Urinary bladder (tissue), 4 donors: ENCODE data around the gene ENTPD5. TPM values are rescaled to one million over a fixed set of nuclear protein-coding genes. Genes with fewer than 3 reads are reported as not detected.
"Not testable (repeated sequence)": the region's sequence is repeated elsewhere in the genome, so short reads cannot be mapped to it uniquely, and the experiment has no call there.

Source experiments
- DNase-seq: peaks from one replicate; pipeline ENCODE4 v3.0.0-alpha.2; 2015; ENCODE audit errors: extremely low spot score
- H3K27ac ChIP-seq: one replicate; pipeline ENCODE4 v1.5.1; 2013; ENCODE audit warnings: low read depth, mild to moderate bottlenecking, moderate library complexity
- H3K36me3 ChIP-seq: one replicate; pipeline ENCODE4 v1.6.1; 2013; ENCODE audit warnings: mild to moderate bottlenecking, moderate library complexity; ENCODE audit not compliant: insufficient read depth
- H3K4me1 ChIP-seq: one replicate; pipeline ENCODE4 v1.6.1; 2013; ENCODE audit warnings: mild to moderate bottlenecking, moderate library complexity; ENCODE audit not compliant: insufficient read depth
- H3K4me3 ChIP-seq: one replicate; pipeline ENCODE4 v1.5.1; 2013; ENCODE audit warnings: low read depth, low read length
- WGBS: extraction: QIAGEN DNeasy Blood & Tissue Kit; methylation state at CpG from one replicate; pipeline ENCODE4 v1.1.7; 2013; 5-methylcytosine and 5-hydroxymethylcytosine counted together
- polyA plus RNA-seq: library from polyadenylated mRNA; stranded (reverse); fragments of 200-250 nt; gene quantifications from one replicate; pipeline ENCODE4 v1.2.3, GENCODE V29; 2013
- total RNA-seq: library from RNA; depleted of rRNA; stranded (reverse); fragments of >200 nt; gene quantifications from one replicate; pipeline ENCODE4 v1.2.3, GENCODE V29; 2014
- donor health status: healthy with polysubstance abuse.
- donor health status: healthy.

Gene ENTPD5
- total and polyA plus RNA-seq, 2 donors, result 8.9 to 21.3 TPM

GRCh38 chr14:74022346-74022745 lies 3.3 kb upstream of the ENTPD5 start:
- Histone ChIP-seq H3K4me3 (no peak overlapping the region), H3K36me3 (no peaks in the 10 kb centered on the region), H3K4me1 (no peaks in the 10 kb centered on the region), H3K27ac (no peak overlapping the region)
- WGBS, result 89% methylated on average over 4 of the region's 4 CpGs
- no peak for DNase-seq

- Histone ChIP-seq H3K4me1 (no peaks in the 10 kb centered on the region), H3K36me3 (no peaks in the 10 kb centered on the region), H3K4me3 (peak overlapping the region; percentile 70), H3K27ac (peak overlapping the region; percentile 81)
- DNase-seq, result peak; percentile 23
- 2% methylated on average over 21 of the region's 21 CpGs for WGBS
Observed at GRCh38 chr14:74019408-74020137, 485 bp upstream of the ENTPD5 start.

DNA sequence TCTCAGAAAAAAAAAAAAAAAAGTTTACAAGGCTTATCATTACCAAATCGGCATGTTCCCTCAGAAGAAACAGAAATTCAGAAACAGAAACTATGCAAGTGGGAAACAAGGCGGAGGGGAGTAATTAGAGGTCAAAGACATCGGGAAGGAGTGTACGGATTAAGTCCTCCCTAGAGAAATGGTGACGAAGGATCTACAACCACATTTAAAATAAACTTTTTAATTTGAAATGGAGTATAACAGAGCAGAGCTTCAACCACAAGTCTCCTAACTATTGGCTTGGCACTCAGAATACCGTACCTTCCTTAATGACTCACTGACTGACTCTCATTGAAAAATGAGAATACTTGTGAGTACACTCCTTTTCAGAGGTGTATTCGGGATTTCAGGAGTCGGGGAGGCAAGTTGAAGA lies 908 bp downstream of the ENTPD5 start:
- H3K4me3 ChIP-seq, result peak overlapping the region; percentile 70
- WGBS, result 2% methylated on average over 8 of the region's 8 CpGs
- H3K4me1 ChIP-seq, result no peaks in the 10 kb centered on the region
- peak; percentile 20 for DNase-seq
- no peaks in the 10 kb centered on the region for H3K36me3 ChIP-seq
- H3K27ac ChIP-seq, result peak overlapping the region; percentile 99

DNA sequence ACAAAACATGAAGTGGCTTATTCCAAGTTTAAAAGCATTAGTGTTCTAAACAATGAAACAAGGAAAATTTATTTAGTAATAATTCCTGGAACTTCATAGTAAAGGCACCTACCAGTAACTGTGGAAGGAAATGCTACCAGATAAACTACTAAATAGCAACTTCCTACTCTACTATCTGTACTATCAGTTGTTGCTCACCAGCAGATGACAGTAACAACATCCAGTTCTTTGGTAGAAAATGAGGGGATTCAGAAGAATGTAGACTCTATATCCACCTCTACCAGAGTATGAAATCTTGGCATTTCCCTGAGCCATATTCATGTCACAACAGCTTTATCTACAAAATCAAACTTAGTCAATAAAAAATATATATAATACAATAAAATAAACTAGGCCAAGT lies 3.1 kb downstream of the ENTPD5 start:
- no peak for DNase-seq
- H3K27ac ChIP-seq, result no peak overlapping the region
- no peaks in the 10 kb centered on the region for H3K36me3 ChIP-seq
- no peaks in the 10 kb centered on the region for H3K4me1 ChIP-seq
- no peak overlapping the region for H3K4me3 ChIP-seq

GRCh38 chr14:74015176-74015575 lies 3.9 kb downstream of the ENTPD5 start:
- Histone ChIP-seq H3K27ac (no peak overlapping the region), H3K4me3 (no peak overlapping the region), H3K36me3 (no peaks in the 10 kb centered on the region), H3K4me1 (no peaks in the 10 kb centered on the region)
- WGBS, result 89% methylated on average over 3 of the region's 3 CpGs
- no peak for DNase-seq

DNA sequence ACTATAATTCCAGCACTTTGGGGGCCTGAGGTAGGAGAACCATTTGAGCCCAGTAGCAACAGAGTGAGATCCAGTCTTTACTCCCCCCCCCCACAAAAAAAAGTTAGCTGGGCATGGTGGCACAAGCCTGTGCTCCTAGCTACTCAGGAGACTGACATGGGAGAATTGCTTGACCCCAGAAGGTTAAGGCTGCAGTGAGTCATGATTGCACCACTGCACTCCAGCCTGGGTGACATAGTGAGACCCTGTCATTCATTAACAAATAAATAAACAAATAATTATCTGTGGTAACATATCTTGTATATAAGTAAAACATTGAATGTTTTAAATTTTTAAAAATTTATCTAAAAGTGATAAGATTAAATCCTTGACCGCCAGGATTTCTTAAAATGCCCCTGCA lies 4.8 kb downstream of the ENTPD5 start:
- no peak for DNase-seq
- H3K4me3 ChIP-seq, result no peak overlapping the region
- WGBS, result 88% methylated on average over 1 of the region's 1 CpG
- H3K36me3 ChIP-seq, result no peaks in the 10 kb centered on the region
- H3K4me1 ChIP-seq, result no peaks in the 10 kb centered on the region
- H3K27ac ChIP-seq, result no peak overlapping the region

GRCh38 chr14:74008843-74009499 lies 10.1 kb downstream of the ENTPD5 start:
- H3K36me3 ChIP-seq, result no peaks in the 10 kb centered on the region
- WGBS, result 75% methylated on average over 2 of the region's 2 CpGs
- no peak for DNase-seq
- no peaks in the 10 kb centered on the region for H3K4me1 ChIP-seq
- no peak overlapping the region for H3K27ac ChIP-seq
- H3K4me3 ChIP-seq, result no peak overlapping the region

DNA sequence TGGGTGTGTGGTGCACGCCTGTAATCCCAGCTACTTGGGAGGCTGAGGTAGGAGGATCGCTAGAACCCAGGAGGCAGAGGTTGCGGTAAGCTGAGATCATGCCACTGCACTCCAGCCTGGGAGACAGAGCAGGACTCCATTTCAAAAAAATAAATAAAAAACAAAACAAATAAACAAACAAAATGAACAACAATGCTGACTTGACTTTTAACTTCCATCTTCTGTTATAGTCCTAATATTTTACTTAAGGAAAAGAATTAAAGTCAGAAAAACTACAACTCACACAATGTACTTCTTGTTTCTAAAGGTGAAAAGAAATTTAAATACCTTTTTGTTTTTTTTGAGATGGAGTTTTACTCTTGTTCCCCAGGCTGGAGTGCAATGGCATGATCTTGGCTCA lies 13.4 kb downstream of the ENTPD5 start:
- not testable (repeated sequence) for DNase-seq, H3K27ac ChIP-seq, H3K4me1 ChIP-seq, H3K36me3 ChIP-seq, H3K4me3 ChIP-seq
- WGBS, result 98% methylated on average over 3 of the region's 3 CpGs

DNA sequence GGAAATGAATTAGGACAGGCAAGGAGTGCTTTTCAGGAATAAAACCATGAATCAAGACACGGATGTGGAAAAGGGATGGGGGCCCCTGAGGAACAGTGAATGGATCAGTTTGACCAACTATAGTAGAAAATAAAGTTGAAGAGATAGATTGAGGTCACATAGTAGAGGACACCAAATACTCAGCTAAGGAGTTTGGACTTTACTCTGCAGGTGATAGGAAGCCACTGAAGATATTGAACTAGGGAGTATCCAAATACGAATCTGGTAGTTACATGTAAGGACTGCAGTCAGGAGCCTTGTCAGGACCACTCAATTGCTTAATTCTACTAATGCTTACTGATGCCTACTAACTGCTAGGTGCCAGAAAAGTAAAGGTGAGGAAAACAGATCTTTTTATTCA lies 20.4 kb downstream of the ENTPD5 start:
- no peak overlapping the region for H3K27ac ChIP-seq
- DNase-seq, result no peak
- no peaks in the 10 kb centered on the region for H3K36me3 ChIP-seq
- no peak overlapping the region for H3K4me3 ChIP-seq
- WGBS, result 85% methylated on average over 2 of the region's 2 CpGs
- H3K4me1 ChIP-seq, result no peaks in the 10 kb centered on the region

DNA sequence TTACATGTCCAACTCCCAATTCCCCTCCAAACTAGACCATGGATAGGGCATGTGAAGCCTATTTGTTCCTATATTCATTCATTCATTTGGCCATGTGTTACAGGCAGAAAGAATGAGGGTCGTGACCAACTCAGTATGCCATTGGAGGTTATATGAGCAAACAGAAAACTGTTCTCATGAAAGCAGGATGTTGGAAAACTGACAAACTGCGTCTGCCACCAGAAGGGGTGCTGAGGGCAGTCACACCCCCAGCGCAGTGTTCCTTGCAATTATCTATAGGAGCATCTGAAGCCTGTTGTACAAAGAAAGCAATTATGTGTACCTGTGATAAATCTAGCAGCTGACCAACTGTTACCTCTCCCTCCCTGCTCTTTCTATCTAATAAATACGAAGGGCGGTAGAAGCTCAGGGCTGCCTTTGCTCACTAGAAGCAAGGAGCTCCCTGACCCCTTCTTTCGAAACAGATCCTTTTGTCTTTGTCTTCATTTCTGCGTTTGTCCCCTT lies 21.1 kb downstream of the ENTPD5 start:
- DNase-seq, result no peak
- Histone ChIP-seq H3K4me1 (no peaks in the 10 kb centered on the region), H3K36me3 (no peaks in the 10 kb centered on the region), H3K4me3 (no peak overlapping the region), H3K27ac (no peak overlapping the region)
- 80% methylated on average over 7 of the region's 7 CpGs for WGBS

GRCh38 chr14:73997108-73997943 lies 21.8 kb downstream of the ENTPD5 start:
- no peak overlapping the region for H3K4me3 ChIP-seq
- 91% methylated on average over 1 of the region's 1 CpG for WGBS
- no peaks in the 10 kb centered on the region for H3K4me1 ChIP-seq
- no peak for DNase-seq
- H3K36me3 ChIP-seq, result no peaks in the 10 kb centered on the region
- no peak overlapping the region for H3K27ac ChIP-seq

DNA sequence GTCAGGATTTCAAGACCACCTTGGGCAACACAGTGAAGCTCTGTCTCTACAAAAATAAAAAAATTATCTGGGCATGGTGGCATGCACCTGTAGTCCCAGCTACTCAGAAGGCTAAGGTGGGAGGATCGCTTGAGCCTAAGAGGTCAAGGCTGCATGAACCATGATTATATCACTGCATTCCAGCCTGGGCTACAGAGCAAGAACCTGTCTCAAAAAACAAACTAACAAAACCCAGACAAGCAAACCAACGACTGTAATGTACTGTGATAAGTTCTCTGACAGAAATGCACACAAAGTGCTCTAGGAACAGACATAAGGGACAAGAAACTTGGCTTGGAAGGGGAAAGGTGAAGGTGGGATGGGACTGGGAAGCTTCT lies 22.4 kb downstream of the ENTPD5 start:
- Histone ChIP-seq H3K4me3 (no peak overlapping the region), H3K4me1 (no peaks in the 10 kb centered on the region), H3K36me3 (no peaks in the 10 kb centered on the region), H3K27ac (no peak overlapping the region)
- DNase-seq, result no peak
- WGBS, result 73% methylated on average over 2 of the region's 2 CpGs

- H3K4me3 ChIP-seq, result no peak overlapping the region
- H3K4me1 ChIP-seq, result no peaks in the 10 kb centered on the region
- WGBS, result 91% methylated on average over 8 of the region's 8 CpGs
- DNase-seq, result no peak
- H3K36me3 ChIP-seq, result no peaks in the 10 kb centered on the region
- no peak overlapping the region for H3K27ac ChIP-seq
Observed at GRCh38 chr14:73995977-73996378, 23.1 kb downstream of the ENTPD5 start.

- not testable (repeated sequence) for H3K4me1 ChIP-seq, H3K4me3 ChIP-seq, DNase-seq, H3K36me3 ChIP-seq, H3K27ac ChIP-seq
- 90% methylated on average over 7 of the region's 7 CpGs for WGBS
Observed at GRCh38 chr14:73994926-73995325, 24.2 kb downstream of the ENTPD5 start.
